ENCODE measurements around the gene HSPA1L. TPM values are rescaled to one million over a fixed set of nuclear protein-coding genes. Genes with fewer than 3 reads are reported as not detected.
A peak's percentile ranks its signal among the peaks of the same experiment; 100 is the strongest.
"Not testable (repeated sequence)": the region's sequence is repeated elsewhere in the genome, so short reads cannot be mapped to it uniquely, and the experiment has no call there.

The HSPA1L gene
- 1.4 TPM for polyA plus RNA-seq (2013, experiment 1 of 2; ENCODE audit: insufficient read length)
- polyA plus RNA-seq (2013, experiment 2 of 2; ENCODE audit: insufficient read length): 1.6 TPM

DNA sequence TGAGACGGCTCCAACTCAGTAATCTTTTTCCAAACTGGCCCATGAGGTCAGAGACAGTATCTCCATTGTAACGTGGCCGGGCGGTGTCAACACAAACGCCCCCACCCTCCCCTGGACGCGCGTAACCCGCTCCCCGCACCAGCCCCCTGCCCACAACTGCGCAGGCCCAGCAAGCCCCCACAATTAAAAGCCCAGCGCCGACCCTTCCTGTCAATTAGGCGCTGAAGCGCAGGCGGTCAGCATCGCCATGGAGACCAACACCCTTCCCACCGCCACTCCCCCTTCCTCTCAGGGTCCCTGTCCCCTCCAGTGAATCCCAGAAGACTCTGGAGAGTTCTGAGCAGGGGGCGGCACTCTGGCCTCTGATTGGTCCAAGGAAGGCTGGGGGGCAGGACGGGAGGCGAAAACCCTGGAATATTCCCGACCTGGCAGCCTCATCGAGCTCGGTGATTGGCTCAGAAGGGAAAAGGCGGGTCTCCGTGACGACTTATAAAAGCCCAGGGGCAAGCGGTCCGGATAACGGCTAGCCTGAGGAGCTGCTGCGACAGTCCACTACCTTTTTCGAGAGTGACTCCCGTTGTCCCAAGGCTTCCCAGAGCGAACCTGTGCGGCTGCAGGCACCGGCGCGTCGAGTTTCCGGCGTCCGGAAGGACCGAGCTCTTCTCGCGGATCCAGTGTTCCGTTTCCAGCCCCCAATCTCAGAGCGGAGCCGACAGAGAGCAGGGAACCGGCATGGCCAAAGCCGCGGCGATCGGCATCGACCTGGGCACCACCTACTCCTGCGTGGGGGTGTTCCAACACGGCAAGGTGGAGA, at the start of gene HSPA1L, which contains the start of gene HSPA1A:
TSS of gene HSPA1L (minus strand) at position 259 of the 814 bp plus-strand sequence. CDS start 3,311 bp downstream, outside the sequence.
TSS of gene HSPA1A (plus strand) at position 519 of the 814 bp plus-strand sequence. CDS start at position 733, 214 bp downstream.
- DNase-seq: peak; percentile 98

DNA sequence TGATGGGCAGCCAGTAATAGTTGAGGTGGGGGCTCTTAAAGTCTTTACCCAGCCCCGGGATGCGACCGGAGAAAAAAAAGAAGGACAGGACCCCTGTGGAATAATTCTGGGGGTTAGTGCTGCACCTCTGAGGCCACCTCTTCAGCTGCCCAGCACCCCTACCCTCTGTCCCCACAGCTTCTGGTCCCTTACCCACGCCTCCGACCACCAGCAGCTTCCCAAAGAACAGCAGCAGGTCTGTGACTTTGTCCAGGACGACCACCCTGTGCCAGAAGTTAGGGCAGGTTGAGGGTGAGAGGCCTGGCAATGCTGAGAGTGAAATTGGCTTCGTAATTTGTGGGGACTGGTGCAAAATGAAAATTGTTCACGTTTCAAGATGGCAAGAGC, 49.7 kb upstream of the HSPA1L start:
- no peak for DNase-seq

DNA sequence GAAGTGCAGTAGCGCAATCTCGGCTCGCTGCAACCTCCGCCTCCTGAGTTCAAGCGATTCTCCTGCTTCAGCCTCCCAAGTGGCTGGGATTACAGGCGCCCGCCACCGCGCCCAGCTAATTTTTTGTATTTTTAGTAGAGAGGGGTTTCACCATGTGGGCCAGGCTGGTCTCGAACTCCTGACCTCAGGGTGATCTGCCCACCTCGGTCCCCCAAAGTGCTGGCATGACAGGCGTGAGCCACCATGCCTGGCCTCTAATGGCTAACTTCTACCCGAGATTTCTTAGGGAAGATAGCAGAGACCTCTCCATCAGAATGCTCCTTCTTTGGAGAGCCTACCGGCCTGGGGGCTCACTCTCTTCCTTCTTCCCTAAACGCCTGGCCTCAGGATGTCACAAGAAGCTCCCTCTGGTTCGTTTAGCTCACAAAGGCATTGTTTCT, 49.1 kb upstream of the HSPA1L start:
- not testable (repeated sequence) for DNase-seq

GRCh38 chr6:31862344-31863235, 47.5 kb upstream of the HSPA1L start, which contains the start of gene NEU1:
NEU1 (minus strand) TSS chr6:31862821; CDS start chr6:31862776, 45 bp downstream.
- peak; percentile 100 for DNase-seq

GRCh38 chr6:31861919-31862343, 46.8 kb upstream of the HSPA1L start:
- no peak for DNase-seq

DNA sequence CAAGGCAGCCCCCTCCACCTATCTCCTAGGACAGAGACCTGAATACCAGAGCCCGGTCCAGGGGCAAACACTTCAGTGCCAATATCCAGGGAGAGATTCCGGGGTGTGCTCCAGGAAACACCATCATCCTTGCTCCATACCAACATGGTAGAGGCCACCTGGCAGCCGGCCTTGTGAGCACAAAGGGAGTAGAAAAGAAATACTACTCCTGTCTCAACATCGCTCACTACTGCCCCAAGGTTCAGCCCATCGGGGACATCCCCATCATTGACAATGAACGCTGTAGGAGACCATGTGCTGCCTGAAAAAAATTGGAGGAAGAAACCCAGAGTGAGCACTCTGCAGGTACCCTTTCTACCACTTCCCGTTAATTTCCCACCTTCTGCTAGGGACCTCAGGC, 46.1 kb upstream of the HSPA1L start:
- no peak for DNase-seq

DNA sequence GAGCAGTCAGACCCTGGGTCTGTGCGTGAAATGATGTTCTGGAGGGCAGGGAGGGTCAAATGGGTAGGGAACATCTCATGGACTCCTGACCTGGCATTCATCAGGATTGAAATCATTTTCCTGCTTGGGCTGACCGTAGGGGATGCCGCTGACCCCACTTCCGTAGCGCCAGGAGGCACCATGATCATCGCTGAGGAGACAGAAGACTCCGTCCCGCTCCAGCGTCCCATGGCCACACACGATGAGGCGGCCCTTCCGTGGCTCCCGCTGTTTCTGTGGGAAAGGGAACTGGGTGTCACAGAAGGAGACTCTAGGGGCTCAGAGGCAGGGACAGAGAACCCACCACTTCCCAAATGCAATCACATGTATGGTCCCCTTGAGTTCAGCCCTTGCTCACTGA, 45.3 kb upstream of the HSPA1L start:
- DNase-seq: no peak

DNA sequence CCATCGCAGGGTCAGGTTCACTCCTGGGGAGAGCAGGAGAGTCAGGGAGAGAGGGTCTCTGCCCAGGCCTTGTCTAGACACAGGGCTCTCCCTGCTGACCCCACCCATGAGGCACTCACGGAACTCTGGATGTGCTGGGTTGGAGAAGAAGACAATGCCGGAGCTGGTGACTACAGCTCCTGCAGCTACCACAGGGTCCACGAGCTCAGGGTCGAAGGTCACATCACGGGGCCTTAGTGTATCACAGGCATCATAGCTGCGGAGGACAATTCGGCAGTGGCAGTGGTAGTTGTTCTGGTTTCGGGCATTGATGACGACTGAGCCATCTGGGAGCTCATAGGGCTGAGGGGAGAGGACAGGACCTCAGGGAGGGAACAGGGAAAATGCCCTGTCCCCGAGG, 44.8 kb upstream of the HSPA1L start:
- DNase-seq: no peak

GRCh38 chr6:31858707-31859106, 43.6 kb upstream of the HSPA1L start:
- DNase-seq: no peak

DNA sequence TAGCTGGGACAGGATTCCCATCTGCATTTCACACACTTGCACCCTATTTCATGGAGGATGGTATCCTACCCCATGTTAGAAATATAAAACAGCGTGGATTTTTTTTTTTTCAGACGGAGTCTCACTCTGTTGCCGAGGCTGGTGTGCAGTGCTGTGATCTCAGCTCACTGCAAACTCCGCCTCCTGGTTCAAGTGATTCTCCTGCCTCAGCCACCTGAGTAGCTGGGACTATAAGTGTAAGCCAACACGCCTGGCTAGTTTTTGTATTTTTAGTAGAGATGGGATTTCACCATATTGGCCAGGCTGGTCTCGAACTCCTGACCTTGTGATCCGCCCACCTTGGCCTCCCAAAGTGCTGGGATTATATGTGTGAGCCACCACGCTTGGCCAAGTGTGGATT, 42.7 kb upstream of the HSPA1L start:
- DNase-seq: not testable (repeated sequence)

GRCh38 chr6:31851980-31852718, 37.1 kb upstream of the HSPA1L start:
- DNase-seq: not testable (repeated sequence)

DNA sequence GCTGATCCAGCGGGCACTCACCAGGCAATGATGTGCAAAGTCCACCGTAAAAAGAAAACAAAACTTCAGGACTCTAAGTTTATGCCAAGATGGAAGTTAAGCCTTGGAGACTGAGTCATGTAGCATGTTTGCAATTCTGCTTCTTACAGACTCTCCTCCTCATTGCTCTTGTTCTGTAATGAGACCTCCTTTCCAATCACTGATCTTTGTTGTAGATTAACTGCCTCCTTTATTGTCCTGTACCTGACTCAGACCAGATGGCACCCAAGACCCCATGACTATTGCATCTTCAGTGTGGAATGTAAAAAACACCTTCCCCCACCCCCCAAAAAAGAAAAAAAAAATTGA, 36.4 kb upstream of the HSPA1L start:
- DNase-seq: no peak

- DNase-seq: no peak
These were observed 35.8 kb upstream of the HSPA1L start for GRCh38 chr6:31850765-31851484.

DNA sequence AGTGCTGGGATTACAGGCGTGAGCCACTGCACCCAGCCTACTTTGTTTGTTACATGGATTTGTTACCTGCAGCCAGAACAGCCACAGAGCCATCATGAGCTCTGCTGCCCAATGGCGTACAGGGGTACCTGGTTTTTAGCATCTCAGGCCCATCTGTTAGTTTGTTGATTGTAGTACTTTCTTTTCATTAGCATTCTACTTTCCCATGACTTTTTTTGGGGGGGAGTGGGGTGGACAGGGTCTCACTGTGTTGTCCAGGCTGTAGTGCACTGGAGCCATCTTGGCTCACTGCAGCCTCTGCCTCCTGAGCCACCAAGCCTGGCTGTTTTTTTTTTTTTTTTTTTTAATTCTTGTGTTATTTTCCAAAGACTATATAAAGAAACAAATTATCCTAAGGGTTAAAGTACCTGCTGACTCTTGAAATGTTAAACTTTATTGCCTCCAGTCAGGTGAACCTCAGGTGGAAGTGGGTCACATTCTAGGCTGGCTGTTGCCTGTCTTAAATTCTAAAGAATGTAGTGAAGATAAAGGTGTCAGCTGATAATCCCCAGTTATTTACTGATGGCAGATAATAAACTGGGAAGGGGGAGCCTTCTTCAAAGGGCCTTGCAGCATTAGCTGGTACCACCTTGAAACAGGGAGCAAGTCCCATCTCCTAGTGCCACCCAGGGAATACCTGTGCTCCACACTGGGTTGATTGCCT, 32.3 kb upstream of the HSPA1L start:
- no peak for DNase-seq

DNA sequence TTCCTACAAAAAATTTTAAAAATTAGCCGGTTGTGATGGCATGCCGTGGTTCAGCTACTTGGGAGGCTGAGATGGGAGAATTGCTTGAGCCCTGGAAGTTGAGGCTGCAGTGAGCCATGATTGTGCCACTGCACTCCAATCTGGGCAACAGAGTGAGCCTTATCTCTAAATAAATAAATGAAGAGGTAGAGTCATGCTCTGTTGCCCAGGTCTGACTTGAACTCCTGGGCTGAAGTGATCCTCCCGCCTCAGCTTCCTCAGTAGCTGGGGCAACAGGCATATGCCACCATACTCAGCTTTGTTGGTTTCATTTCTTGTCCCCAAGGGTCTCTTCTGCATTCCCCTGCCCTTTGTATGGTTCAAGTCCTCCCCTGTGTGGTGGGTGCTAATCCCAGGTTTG, 29.4 kb upstream of the HSPA1L start:
- no peak for DNase-seq

GRCh38 chr6:31842053-31842452, 27.0 kb upstream of the HSPA1L start:
- no peak for DNase-seq

DNA sequence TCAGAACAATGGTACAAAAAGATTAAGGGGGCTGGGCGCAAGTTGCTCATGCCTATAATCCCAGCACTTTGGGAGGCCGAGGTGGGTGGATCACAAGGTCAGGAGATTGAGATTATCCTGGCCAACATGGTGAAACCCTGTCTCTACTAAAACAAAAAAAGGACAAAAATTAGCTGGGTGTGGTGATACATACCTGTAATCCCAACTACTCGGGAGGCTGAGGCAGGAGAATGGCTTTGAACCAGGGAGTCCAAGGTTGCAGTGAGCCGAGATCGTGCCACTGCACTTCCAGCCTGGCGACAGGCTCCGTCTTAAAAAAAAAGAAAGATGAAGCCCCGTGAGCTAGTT, 24.7 kb upstream of the HSPA1L start:
- DNase-seq: not testable (repeated sequence)

GRCh38 chr6:31838968-31839367, 23.9 kb upstream of the HSPA1L start:
- no peak for DNase-seq

- DNase-seq: not testable (repeated sequence)
These were observed 23.1 kb upstream of the HSPA1L start for GRCh38 chr6:31838114-31838553.

DNA sequence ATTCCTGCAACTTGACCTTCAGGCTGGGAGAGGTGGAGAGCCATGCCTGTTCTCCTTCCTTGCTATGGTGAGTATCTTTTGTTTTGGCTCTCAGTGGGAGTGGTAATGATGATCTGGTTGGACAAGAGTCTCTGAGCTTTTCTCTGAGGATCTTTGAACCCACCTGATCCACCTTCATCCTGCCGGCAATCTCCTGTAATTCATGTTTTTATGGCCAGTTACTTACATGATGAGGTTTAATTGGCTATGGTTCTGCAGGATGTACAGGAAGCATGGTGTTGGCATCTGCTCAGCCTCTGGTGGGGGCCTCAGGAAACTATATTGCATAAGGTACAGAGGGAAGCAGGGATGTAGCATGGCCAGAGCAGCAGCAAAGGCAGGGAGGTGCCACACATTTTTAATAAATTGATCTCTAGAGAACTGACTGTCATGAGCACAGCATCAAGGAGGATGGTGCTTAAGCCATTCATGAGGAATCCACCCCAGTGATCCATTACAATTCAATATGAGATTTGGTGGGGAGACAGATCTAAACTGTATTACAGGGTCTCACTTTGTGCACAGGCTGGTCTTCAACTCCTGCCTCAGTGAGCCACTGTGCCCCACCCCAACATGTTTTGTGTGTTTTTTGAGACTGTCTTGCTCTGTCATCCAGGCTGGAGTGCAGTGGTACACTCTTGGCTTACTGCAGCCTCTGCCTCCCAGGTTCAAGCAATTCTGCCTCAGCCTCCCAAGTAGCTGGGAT, 22.5 kb upstream of the HSPA1L start:
- no peak for DNase-seq

Measured in fibroblast of skin of abdomen (primary cell).